ENCODE measurements around the gene PCDHGA7.

DNA sequence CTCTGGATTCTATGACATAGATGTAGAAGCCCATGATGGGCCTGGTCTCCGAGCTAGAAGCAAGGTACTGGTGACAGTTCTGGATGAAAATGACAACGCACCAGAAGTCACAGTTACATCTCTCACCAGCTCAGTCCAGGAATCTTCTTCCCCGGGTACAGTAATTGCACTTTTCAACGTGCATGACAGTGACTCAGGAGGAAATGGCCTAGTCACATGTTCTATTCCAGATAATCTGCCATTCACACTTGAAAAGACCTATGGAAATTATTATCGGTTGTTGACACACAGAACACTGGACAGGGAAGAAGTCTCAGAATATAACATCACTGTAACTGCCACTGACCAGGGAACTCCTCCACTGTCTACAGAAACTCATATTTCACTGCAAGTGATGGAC, 26.4 kb upstream of the PCDHGA7 start:
- TF ChIP-seq MYC (IDR thresholded peaks at IDR 0.05; ENCODE audit: low read depth, low read length), result no peak
- TF ChIP-seq POLR2A (IDR thresholded peaks at IDR 0.05; ENCODE audit: low read depth, low read length), result no peak
- TF ChIP-seq CTCF (IDR thresholded peaks at IDR 0.05; ENCODE audit: extremely low read depth in 1 of 2, insufficient read depth in 1 of 2, low read depth in 1 of 2, low read length in 2 of 2), result no peak
